Stomach (tissue), 4 donors: Measurements from ENCODE around the gene DNAH14.

Experiments
- CTCF ChIP-seq, 7 experiments: fragments of 450-650 bp in 4 of 7; fragments of 200-600 bp in 3 of 7; sonication (generic) in 3 of 7; IDR thresholded peaks; one replicate each; pipeline ENCODE4 v1.5.1; 2016 to 2019; ENCODE audit warnings: antibody characterized with exemption in 7 of 7, control low read depth in 2 of 7, mild to moderate bottlenecking in 1 of 7
- EP300 ChIP-seq: sonication (generic); formaldehyde crosslinking; IDR thresholded peaks from one replicate; pipeline ENCODE4 v1.6.1; 2017; ENCODE audit warnings: antibody characterized with exemption

GRCh38 chr1:224900062-224900630 is 29.3 kb upstream of the DNAH14 start:
- TF ChIP-seq EP300 (no peak), CTCF (IDR thresholded peaks at IDR 0.05) (no peak)
